Breast epithelium (tissue), 3 donors: ENCODE measurements around the gene CDR2.

Experiments used
- POLR2AphosphoS5 ChIP-seq, 3 donors: sonication (generic); formaldehyde crosslinking; IDR thresholded peaks; one replicate each; pipeline ENCODE4 v1.6.1; 2017; ENCODE audit warnings: antibody characterized with exemption in 3 of 3
- TF ChIP-seq, protein P1 (sequence below), 3 donors: fragments of 450-650 bp; IDR thresholded peaks; one replicate each; pipeline ENCODE4 v1.5.1; 2016 to 2017; ENCODE audit warnings: antibody characterized with exemption in 3 of 3, mild to moderate bottlenecking in 3 of 3, moderate library complexity in 3 of 3

DNA sequence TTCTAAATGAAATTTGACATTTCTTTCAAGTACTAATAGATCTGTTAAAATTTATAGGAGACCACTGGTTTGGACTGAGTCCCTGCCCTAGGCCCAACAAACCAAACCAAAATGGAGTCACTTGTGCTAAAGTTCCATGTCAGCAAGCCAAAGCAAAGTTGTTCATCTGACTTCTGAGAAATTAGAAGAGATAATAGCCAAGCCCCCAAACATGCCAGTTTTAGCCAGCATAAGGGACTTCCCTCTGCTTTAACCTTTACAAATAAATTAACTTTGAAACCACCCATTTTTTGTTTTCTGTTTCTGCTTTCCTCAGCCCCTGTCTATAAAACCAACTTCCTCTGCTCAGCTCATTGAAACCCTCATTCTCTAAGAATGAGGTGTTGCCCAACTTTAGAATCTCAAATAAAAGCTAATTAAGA, 18.9 kb downstream of the CDR2 start:
- TF ChIP-seq, protein P1, sequence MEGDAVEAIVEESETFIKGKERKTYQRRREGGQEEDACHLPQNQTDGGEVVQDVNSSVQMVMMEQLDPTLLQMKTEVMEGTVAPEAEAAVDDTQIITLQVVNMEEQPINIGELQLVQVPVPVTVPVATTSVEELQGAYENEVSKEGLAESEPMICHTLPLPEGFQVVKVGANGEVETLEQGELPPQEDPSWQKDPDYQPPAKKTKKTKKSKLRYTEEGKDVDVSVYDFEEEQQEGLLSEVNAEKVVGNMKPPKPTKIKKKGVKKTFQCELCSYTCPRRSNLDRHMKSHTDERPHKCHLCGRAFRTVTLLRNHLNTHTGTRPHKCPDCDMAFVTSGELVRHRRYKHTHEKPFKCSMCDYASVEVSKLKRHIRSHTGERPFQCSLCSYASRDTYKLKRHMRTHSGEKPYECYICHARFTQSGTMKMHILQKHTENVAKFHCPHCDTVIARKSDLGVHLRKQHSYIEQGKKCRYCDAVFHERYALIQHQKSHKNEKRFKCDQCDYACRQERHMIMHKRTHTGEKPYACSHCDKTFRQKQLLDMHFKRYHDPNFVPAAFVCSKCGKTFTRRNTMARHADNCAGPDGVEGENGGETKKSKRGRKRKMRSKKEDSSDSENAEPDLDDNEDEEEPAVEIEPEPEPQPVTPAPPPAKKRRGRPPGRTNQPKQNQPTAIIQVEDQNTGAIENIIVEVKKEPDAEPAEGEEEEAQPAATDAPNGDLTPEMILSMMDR (IDR thresholded peaks at IDR 0.05) = no peak
- no peak for TF ChIP-seq POLR2AphosphoS5 (IDR thresholded peaks at IDR 0.05)
